LoVo (cell line): ENCODE measurements around the gene KIF1B.
A peak's percentile ranks its signal among the peaks of the same experiment; 100 is the strongest.
"Not testable (repeated sequence)": the region's sequence is repeated elsewhere in the genome, so short reads cannot be mapped to it uniquely, and the experiment has no call there.

Source experiments
- DNase-seq: peaks from one replicate; pipeline ENCODE4 v3.0.0-alpha.2; 2016; ENCODE audit warnings: low spot score

KIF1B gene

GRCh38 chr1:10426535-10426848 is 216.1 kb downstream of the KIF1B start:
- not testable (repeated sequence) for DNase-seq

- no peak for DNase-seq
Measured at GRCh38 chr1:10428984-10429383, 218.6 kb downstream of the KIF1B start.

- DNase-seq = no peak
Measured at GRCh38 chr1:10429868-10430215, 219.5 kb downstream of the KIF1B start.

GRCh38 chr1:10430216-10431069 is 220.1 kb downstream of the KIF1B start, which contains the start of gene CENPS:
Gene CENPS, plus strand, starts transcription at chr1:10430433. Its CDS starts 85 bp downstream, at chr1:10430518.
- peak; percentile 92 for DNase-seq
